Left hindlimb (tissue), 1 donor: Measurements from ENCODE around the gene TSPAN31.

ENCODE experiments used
- DNase-seq: peaks from one replicate; pipeline ENCODE4 v3.0.0-alpha.2; 2018

TSPAN31 gene

GRCh38 chr12:57797933-57798332, 53.1 kb downstream of the TSPAN31 start:
- DNase-seq = no peak
